Retinal pigment epithelial cell (primary cell): ENCODE results near the gene HOXB2.

ENCODE experiments used
- DNase-seq: peaks from one replicate; pipeline ENCODE4 v3.0.0-alpha.2; 2010; ENCODE audit warnings: low read depth
- H3K4me3 ChIP-seq: 2 replicates; pipeline ENCODE4 v1.5.1; 2011; ENCODE audit warnings: mild to moderate bottlenecking, low read length, control low read depth, moderate library complexity
- TF ChIP-seq, protein P1 (sequence below): conservative IDR thresholded peaks from 2 replicates; pipeline ENCODE4 v1.5.1; 2011; ENCODE audit warnings: low read depth, low read length, control low read depth, inconsistent platforms

The HOXB2 gene

DNA sequence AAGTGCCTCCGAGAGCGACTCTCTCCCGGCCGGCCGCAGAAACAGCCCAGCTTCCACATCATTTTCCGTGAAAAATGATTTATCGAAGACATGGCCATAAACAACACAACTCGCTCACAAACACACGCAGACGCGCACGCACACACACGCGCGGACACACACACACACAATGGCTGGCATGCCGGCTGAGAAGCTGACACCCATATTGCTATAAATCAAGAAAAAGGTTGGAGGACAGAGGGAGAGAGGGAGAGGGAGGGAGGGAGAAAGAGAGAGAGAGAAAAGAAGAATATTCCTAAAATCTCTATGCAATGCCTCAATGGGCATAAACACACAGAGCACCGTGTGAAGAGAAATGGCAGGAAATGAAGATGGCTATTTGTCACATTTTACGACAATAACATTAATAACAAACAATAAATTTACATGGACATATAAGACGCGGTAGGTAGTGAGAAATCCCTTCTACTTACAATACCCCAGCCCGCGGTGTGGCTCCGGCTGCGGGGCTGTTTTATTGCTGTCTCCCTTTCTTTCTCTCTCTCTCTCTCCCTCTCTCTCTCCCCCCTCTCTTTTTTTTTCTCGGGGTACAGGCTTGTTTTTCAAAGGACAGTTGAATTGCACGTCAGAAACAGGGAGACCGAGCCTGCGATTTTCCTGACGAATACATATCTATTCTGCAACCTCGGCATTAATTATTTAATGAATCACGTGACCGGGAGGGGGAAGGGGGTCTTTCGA lies 23.8 kb upstream of the HOXB2 start:
- no peak for DNase-seq
- TF ChIP-seq, protein P1, sequence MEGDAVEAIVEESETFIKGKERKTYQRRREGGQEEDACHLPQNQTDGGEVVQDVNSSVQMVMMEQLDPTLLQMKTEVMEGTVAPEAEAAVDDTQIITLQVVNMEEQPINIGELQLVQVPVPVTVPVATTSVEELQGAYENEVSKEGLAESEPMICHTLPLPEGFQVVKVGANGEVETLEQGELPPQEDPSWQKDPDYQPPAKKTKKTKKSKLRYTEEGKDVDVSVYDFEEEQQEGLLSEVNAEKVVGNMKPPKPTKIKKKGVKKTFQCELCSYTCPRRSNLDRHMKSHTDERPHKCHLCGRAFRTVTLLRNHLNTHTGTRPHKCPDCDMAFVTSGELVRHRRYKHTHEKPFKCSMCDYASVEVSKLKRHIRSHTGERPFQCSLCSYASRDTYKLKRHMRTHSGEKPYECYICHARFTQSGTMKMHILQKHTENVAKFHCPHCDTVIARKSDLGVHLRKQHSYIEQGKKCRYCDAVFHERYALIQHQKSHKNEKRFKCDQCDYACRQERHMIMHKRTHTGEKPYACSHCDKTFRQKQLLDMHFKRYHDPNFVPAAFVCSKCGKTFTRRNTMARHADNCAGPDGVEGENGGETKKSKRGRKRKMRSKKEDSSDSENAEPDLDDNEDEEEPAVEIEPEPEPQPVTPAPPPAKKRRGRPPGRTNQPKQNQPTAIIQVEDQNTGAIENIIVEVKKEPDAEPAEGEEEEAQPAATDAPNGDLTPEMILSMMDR, result no peak
- no peak overlapping the region for H3K4me3 ChIP-seq

DNA sequence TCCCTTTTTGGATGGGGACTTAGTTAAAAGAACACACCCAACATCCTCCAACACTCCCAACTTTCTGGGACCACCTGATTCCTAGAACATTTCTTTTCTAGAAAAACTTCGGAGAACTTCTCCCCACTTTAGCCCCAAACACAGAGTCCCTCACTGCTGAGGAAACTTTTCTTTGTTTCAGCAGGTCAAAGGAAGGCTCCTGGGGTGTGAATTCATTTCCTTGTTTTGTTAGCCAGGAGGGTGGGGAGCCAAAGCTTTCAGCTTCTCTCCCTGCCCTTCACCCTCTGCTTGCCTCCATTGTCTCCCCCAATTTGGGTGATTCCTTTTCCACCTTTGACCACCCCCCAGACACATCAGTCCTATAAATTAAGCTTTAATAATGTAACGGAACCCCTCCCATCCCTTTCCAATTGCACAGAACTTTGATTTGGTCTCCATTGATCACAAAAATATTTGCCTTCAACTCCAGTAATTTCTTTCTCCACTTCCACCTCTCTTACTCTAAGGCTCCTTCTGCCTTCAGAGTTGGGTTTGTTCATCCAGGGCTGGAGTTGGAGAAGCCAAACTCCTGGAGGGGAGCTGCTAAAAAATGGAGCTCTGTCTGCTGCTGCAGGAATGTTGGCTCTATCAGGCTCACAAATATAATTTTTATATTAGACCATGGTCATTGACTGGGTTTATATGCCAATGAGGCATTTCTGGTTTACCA lies 22.9 kb upstream of the HOXB2 start:
- TF ChIP-seq, protein P1, result no peak
- H3K4me3 ChIP-seq, result no peak overlapping the region
- DNase-seq, result no peak

DNA sequence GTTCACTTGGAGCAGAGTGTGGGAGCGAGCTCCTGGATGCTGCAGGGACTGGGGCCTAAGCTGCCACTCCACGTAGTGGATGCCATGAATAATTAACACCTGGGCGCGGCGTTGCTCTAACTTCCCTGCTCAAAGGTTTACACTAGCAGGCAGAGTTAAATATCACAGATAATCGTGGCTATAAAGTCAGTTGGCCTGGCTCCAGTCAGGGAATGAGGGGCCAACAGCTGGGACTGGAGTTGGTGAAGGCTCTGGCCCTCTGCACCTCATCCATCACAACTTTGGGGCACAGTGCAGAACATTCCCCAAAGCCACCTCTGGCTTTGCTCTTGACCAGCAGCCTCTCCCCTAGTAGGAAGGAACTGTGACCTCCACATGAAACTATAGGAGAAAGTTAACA lies 22.3 kb upstream of the HOXB2 start:
- TF ChIP-seq, protein P1, result no peak
- H3K4me3 ChIP-seq, result no peak overlapping the region
- no peak for DNase-seq

DNA sequence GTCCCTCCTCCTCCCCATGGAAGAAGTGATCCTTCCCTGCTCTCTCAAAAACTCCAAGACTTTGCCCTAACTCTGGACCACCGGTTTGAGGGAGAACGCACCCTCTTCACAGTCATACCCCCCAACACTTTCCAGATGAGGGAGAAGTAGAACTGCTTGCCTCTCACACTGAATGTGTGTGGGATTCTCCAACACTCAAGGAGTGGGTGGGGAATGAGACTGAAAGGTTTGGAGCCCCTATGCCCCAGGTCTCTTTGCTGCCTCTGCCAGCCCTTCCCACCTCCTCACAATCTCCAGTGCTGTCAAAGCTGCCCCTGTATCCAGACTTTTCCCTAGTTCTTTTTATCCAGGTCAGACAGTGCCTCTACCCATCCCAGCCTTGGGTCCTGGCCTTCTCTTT lies 21.8 kb upstream of the HOXB2 start:
- DNase-seq, result no peak
- TF ChIP-seq, protein P1, result no peak
- H3K4me3 ChIP-seq, result no peak overlapping the region

DNA sequence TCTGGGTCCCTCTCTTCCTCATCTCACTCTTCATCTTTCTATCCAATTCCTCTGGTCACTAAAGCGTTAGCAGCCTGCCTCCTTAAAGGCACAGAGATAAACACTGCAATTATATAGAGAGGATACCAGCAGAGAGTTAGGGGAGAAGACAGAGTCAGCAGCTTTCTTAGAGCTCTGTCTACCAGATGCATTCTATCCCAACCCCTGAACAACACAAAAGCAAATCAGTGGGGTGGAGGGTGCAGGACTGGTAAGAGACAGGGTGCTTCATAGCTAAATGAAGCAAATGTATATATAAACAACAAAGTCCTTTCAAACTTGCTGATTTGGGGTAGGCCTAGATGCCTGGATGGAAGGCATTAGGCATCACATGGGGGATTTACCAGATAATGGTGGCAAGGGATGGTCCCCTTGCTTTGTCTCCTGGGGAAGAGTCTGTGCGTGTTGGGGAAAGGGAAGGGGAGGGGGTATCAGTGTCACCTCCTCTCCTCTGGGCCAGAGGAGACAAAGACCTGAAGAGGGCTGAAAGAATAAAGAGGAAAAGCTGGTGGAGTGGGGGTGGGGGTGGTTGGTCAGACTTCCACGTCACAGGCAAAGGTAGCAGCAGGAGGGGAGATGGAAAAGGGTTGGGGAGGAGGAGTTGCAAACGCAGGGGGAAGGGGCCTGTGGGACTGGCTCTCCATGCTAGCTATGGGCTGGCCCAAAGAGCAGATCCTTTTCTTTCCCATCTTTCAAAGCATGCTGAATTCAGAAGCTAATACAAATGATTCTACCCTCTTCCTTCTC lies 21.2 kb upstream of the HOXB2 start:
- no peak overlapping the region for H3K4me3 ChIP-seq
- no peak for DNase-seq
- TF ChIP-seq, protein P1, result no peak

DNA sequence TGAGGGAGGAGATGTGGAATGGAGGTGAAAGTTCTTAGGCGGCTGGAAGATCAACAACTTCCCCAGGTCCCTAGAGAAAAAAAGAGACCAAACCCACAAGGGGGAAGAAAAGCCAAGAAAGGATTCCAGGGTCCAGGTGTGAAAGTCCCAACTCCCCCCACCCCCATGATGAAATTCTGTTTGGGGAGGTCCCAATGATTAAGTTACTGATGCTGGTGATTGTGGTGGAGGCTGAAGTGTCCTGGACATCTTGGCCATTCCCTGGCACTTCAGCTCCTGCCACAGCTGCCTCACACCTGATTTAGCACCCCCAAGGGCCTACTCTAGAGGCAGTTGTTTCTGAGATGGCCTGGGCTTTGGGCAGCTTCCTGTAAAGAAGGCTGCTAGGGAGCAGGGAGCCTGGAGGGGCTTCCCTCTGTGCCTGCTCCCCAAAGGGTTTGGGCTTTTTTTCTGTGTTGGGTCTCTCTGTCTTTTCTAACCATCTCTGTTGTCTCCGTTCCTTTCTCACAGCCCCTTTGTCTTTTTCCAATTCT lies 20.2 kb upstream of the HOXB2 start:
- H3K4me3 ChIP-seq, result no peak overlapping the region
- TF ChIP-seq, protein P1, result no peak
- no peak for DNase-seq
